DOHH2 (cell line): ENCODE measurements around the gene CILP.
"Not testable (repeated sequence)": the region's sequence is repeated elsewhere in the genome, so short reads cannot be mapped to it uniquely, and the experiment has no call there.

Source experiments
- H3F3A ChIP-seq: fragments of 200-600 bp; sonication (generic), shearing (Covaris generic); 2 replicates; pipeline ENCODE4 v1.6.0; 2016; ENCODE audit warnings: antibody characterized with exemption, mild to moderate bottlenecking; ENCODE audit not compliant: control insufficient read depth, insufficient read depth
- H3K27ac ChIP-seq: fragments of 200-600 bp; sonication (generic); 2 replicates; pipeline ENCODE4 v1.5.1; 2014; ENCODE audit warnings: low read depth, mild to moderate bottlenecking, low read length, moderate library complexity
- H3K27me3 ChIP-seq: fragments of 200-600 bp; sonication (generic); 2 replicates; pipeline ENCODE4 v1.6.1; 2014; ENCODE audit warnings: mild to moderate bottlenecking, low read length, mixed read lengths; ENCODE audit not compliant: control insufficient read depth
- H3K36me3 ChIP-seq: fragments of 200-600 bp; sonication (generic); 2 replicates; pipeline ENCODE4 v1.6.1; 2014; ENCODE audit warnings: mild to moderate bottlenecking, low read length, moderate library complexity, mixed read lengths; ENCODE audit not compliant: control insufficient read depth
- H3K4me1 ChIP-seq: fragments of 200-600 bp; sonication (generic); 2 replicates; pipeline ENCODE4 v1.6.1; 2014; ENCODE audit warnings: mild to moderate bottlenecking, low read length, mixed read lengths; ENCODE audit not compliant: control insufficient read depth
- H3K4me2 ChIP-seq: fragments of 200-600 bp; sonication (generic); 2 replicates; pipeline ENCODE4 v1.6.0; 2014; ENCODE audit warnings: mild to moderate bottlenecking, low read length, moderate library complexity
- H3K4me3 ChIP-seq: fragments of 200-600 bp; sonication (generic); 2 replicates; pipeline ENCODE4 v1.5.1; 2014; ENCODE audit warnings: mild to moderate bottlenecking, low read length, mixed read lengths
- H3K79me2 ChIP-seq: fragments of 200-600 bp; sonication (generic); 2 replicates; pipeline ENCODE4 v1.6.1; 2014; ENCODE audit warnings: mild to moderate bottlenecking, low read length, mixed read lengths; ENCODE audit not compliant: control insufficient read depth
- H3K9me2 ChIP-seq: fragments of 200-600 bp; sonication (generic); replicated peaks from 2 replicates; pipeline ENCODE4 v1.6.1; 2014; ENCODE audit warnings: mild to moderate bottlenecking, low read length, mixed read lengths; ENCODE audit not compliant: control insufficient read depth
- H3K9me3 ChIP-seq: fragments of 200-600 bp; sonication (generic); 2 replicates; pipeline ENCODE4 v1.6.1; 2014; ENCODE audit warnings: antibody characterized with exemption, low read length, mixed read lengths; ENCODE audit not compliant: control insufficient read depth, insufficient read depth
- H4K20me1 ChIP-seq: fragments of 200-600 bp; sonication (generic); 2 replicates; pipeline ENCODE4 v1.6.0; 2014; ENCODE audit warnings: low read depth, mild to moderate bottlenecking, antibody characterized with exemption, low read length, moderate library complexity; ENCODE audit not compliant: control insufficient read depth, insufficient read depth
- CTCF ChIP-seq: fragments of 200-600 bp; sonication (generic); IDR thresholded peaks from one replicate; pipeline ENCODE4 v1.5.1; 2014; ENCODE audit warnings: antibody characterized with exemption, mild to moderate bottlenecking, low read depth, low read length; ENCODE audit not compliant: poor library complexity, severe bottlenecking
- EZH2phosphoT487 ChIP-seq: fragments of 200-600 bp; sonication (generic); IDR thresholded peaks from 2 replicates; pipeline ENCODE4 v1.6.1; 2017; ENCODE audit warnings: borderline replicate concordance, mild to moderate bottlenecking, antibody characterized with exemption, low read length, moderate library complexity, mixed read lengths

Gene CILP

GRCh38 chr15:65192016-65192415 lies 19.3 kb downstream of the CILP start:
- Histone ChIP-seq H3K79me2 (no peaks in the 10 kb centered on the region), H3K4me2 (no peak overlapping the region), H3K27ac (no peak overlapping the region), H3F3A (no peaks in the 10 kb centered on the region), H3K9me2 (no peaks in the 10 kb centered on the region), H3K27me3 (no peaks in the 10 kb centered on the region), H3K4me3 (no peak overlapping the region), H3K36me3 (no peaks in the 10 kb centered on the region), H3K9me3 (no peaks in the 10 kb centered on the region), H4K20me1 (no peaks in the 10 kb centered on the region), H3K4me1 (peaks cover 9% of the 10 kb centered on the region)
- no peak for TF ChIP-seq CTCF
- TF ChIP-seq EZH2phosphoT487, result no peak

GRCh38 chr15:65189102-65189740 lies 22.1 kb downstream of the CILP start:
- H3K4me3 ChIP-seq, result no peak overlapping the region
- H3F3A ChIP-seq, result peaks cover 3% of the 10 kb centered on the region; the same call in 1 of the 2 replicates
- H3K27ac ChIP-seq, result no peak overlapping the region
- no peaks in the 10 kb centered on the region for H3K27me3 ChIP-seq
- H3K4me1 ChIP-seq, result peaks cover 9% of the 10 kb centered on the region
- H4K20me1 ChIP-seq, result no peaks in the 10 kb centered on the region
- peaks cover 9% of the 10 kb centered on the region for H3K36me3 ChIP-seq
- peaks cover 13% of the 10 kb centered on the region for H3K79me2 ChIP-seq
- H3K9me3 ChIP-seq, result no peaks in the 10 kb centered on the region
- TF ChIP-seq CTCF, result peak; percentile 67
- TF ChIP-seq EZH2phosphoT487, result no peak
- no peak overlapping the region for H3K4me2 ChIP-seq
- H3K9me2 ChIP-seq, result no peaks in the 10 kb centered on the region

GRCh38 chr15:65188472-65188871 lies 22.8 kb downstream of the CILP start:
- H3K79me2 ChIP-seq, result peaks cover 20% of the 10 kb centered on the region
- not testable (repeated sequence) for H3K4me1 ChIP-seq, H3K4me2 ChIP-seq, H3K27me3 ChIP-seq, H3K9me3 ChIP-seq, H4K20me1 ChIP-seq, H3K9me2 ChIP-seq, H3K27ac ChIP-seq, H3K4me3 ChIP-seq, H3F3A ChIP-seq
- peaks cover 12% of the 10 kb centered on the region for H3K36me3 ChIP-seq

GRCh38 chr15:65184868-65185717 lies 26.2 kb downstream of the CILP start, which contains the start of gene CLPX:
CLPX (minus strand) TSS chr15:65185342; CDS start chr15:65185153, 189 bp downstream.
- Histone ChIP-seq H3K4me3 (peak within 1 kb of the TSS; percentile 85), H3K9me2 (no peaks in the 10 kb centered on the region), H3K79me2 (peaks cover 54% of the 10 kb centered on the region), H3K4me1 (peaks cover 14% of the 10 kb centered on the region), H3F3A (peaks cover 5% of the 10 kb centered on the region; the same call in 1 of the 2 replicates), H3K4me2 (peak within 1 kb of the TSS; percentile 79), H3K27ac (peak within 1 kb of the TSS; percentile 84), H3K36me3 (peaks cover 30% of the 10 kb centered on the region), H3K9me3 (no peaks in the 10 kb centered on the region), H3K27me3 (no peaks in the 10 kb centered on the region), H4K20me1 (no peaks in the 10 kb centered on the region)
- TF ChIP-seq EZH2phosphoT487 (no peak), CTCF (no peak)
